Measurements from ENCODE around the gene HIGD2B.
"Not testable (repeated sequence)": the region's sequence is repeated elsewhere in the genome, so short reads cannot be mapped to it uniquely, and the experiment has no call there.

GRCh38 chr15:72665706-72666105, 20.3 kb downstream of the HIGD2B start:
- TF ChIP-seq, protein P1, sequence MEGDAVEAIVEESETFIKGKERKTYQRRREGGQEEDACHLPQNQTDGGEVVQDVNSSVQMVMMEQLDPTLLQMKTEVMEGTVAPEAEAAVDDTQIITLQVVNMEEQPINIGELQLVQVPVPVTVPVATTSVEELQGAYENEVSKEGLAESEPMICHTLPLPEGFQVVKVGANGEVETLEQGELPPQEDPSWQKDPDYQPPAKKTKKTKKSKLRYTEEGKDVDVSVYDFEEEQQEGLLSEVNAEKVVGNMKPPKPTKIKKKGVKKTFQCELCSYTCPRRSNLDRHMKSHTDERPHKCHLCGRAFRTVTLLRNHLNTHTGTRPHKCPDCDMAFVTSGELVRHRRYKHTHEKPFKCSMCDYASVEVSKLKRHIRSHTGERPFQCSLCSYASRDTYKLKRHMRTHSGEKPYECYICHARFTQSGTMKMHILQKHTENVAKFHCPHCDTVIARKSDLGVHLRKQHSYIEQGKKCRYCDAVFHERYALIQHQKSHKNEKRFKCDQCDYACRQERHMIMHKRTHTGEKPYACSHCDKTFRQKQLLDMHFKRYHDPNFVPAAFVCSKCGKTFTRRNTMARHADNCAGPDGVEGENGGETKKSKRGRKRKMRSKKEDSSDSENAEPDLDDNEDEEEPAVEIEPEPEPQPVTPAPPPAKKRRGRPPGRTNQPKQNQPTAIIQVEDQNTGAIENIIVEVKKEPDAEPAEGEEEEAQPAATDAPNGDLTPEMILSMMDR (conservative IDR thresholded peaks at IDR 0.05; ENCODE audit: low read depth, low read length): not testable (repeated sequence)
- not testable (repeated sequence) for TF ChIP-seq EZH2 (IDR thresholded peaks at IDR 0.05; ENCODE audit: borderline replicate concordance, low read depth, low read length, poor library complexity, severe bottlenecking)

All from A673 (cell line).